B cell (primary cell): ENCODE data around the gene GOLGA6B. TPM values are rescaled to one million over a fixed set of nuclear protein-coding genes. Genes with fewer than 3 reads are reported as not detected.
"Not testable (repeated sequence)": the region's sequence is repeated elsewhere in the genome, so short reads cannot be mapped to it uniquely, and the experiment has no call there.

Source experiments
- ATAC-seq: fragments of 200-7000 bp; cut with Tn5 transposase; one replicate; pipeline ENCODE4 v1.10.0; 2021; ENCODE audit warnings: low read depth, mild to moderate bottlenecking, moderate number of reproducible peaks, moderate library complexity
- CTCF ChIA-PET: fragments of 350-600 bp; sonication (Branson Sonifier 250); formaldehyde crosslinking; loops from one replicate; lab custom pipeline; 2021; ENCODE audit warnings: antibody characterized with exemption, inconsistent platforms; lab: Charles Lee
- POLR2A ChIA-PET: fragments of 350-600 bp; sonication (Branson Sonifier 250); formaldehyde crosslinking; loops from one replicate; lab custom pipeline; 2021; ENCODE audit warnings: antibody characterized with exemption; lab: Charles Lee
- DNase-seq: peaks from one replicate; pipeline ENCODE4 v3.0.0; 2013
- H2AFZ ChIP-seq: 2 replicates; pipeline ENCODE4 v1.6.1; 2012; ENCODE audit warnings: mild to moderate bottlenecking, low read depth, low read length; ENCODE audit not compliant: insufficient read depth, poor library complexity, severe bottlenecking
- H3K27ac ChIP-seq, 2 donors: 1 replicate in 1 of 2; 2 replicates in 1 of 2; pipeline ENCODE4 v1.5.1; 2012 to 2013; ENCODE audit warnings: low read length in 2 of 2, mild to moderate bottlenecking in 2 of 2, moderate library complexity in 1 of 2
- H3K27me3 ChIP-seq, 4 experiments: fragments of 200-600 bp in 1 of 4; sonication (generic) in 1 of 4; replicated peaks in 1 of 4; 1 replicate in 2 of 4; 2 replicates in 2 of 4; pipeline versions ENCODE4 v1.6.1 to v1.7.0; 2013 to 2016; ENCODE audit warnings: low read length in 3 of 4, mild to moderate bottlenecking in 2 of 4, mixed read lengths in 1 of 4, moderate library complexity in 1 of 4; ENCODE audit not compliant: insufficient read depth in 4 of 4, control insufficient read depth in 3 of 4; ENCODE audit errors: control extremely low read depth in 1 of 4
- H3K36me3 ChIP-seq, 2 experiments: replicated peaks in 1 of 2; 1 replicate in 1 of 2; 2 replicates in 1 of 2; pipeline versions ENCODE4 v1.6.1 to v1.7.1; 2013; ENCODE audit warnings: low read length in 1 of 2; ENCODE audit not compliant: insufficient read depth in 2 of 2, control insufficient read depth in 1 of 2; ENCODE audit errors: control extremely low read depth in 1 of 2, extremely low read depth in 1 of 2
- H3K4me1 ChIP-seq, 2 donors: fragments of 200-600 bp in 1 of 2; sonication (generic) in 1 of 2; 1 replicate in 1 of 2; 2 replicates in 1 of 2; pipeline versions ENCODE4 v1.5.1 to v1.6.1; 2013 to 2017; ENCODE audit warnings: low read length in 2 of 2; ENCODE audit not compliant: control insufficient read depth in 2 of 2, insufficient read depth in 2 of 2
- H3K4me2 ChIP-seq: replicated peaks from 2 replicates; pipeline ENCODE3; 2012; ENCODE audit warnings: mild to moderate bottlenecking, low read depth, low read length; ENCODE audit not compliant: poor library complexity, severe bottlenecking
- H3K4me3 ChIP-seq, 5 experiments: fragments of 200-600 bp in 1 of 5; sonication (generic) in 1 of 5; 1 replicate in 3 of 5; 2 replicates in 2 of 5; pipeline versions ENCODE4 v1.5.1 to v1.7.0; 2011 to 2016; ENCODE audit warnings: low read length in 4 of 5, mild to moderate bottlenecking in 4 of 5, low read depth in 2 of 5, control low read depth in 1 of 5, moderate library complexity in 1 of 5; ENCODE audit not compliant: insufficient read depth in 1 of 5; ENCODE audit errors: control extremely low read depth in 1 of 5, extremely low read depth in 1 of 5
- H3K79me2 ChIP-seq: fragments of 200-600 bp; sonication (generic); one replicate; pipeline ENCODE4 v1.6.0; 2016; ENCODE audit warnings: low read length; ENCODE audit not compliant: control insufficient read depth, insufficient read depth
- H3K9ac ChIP-seq: fragments of 200-600 bp; sonication (generic); 2 replicates; pipeline ENCODE4 v1.6.1; 2017; ENCODE audit warnings: mild to moderate bottlenecking, low read length, moderate library complexity
- H3K9me3 ChIP-seq, 3 donors: one replicate each; pipeline versions ENCODE4 v1.6.1 to v1.7.1; 2013; ENCODE audit warnings: low read length in 2 of 3; ENCODE audit not compliant: control insufficient read depth in 2 of 3, insufficient read depth in 1 of 3; ENCODE audit errors: control extremely low read depth in 1 of 3
- H4K20me1 ChIP-seq: 2 replicates; pipeline ENCODE4 v1.6.0; 2012; ENCODE audit warnings: mild to moderate bottlenecking, low read length; ENCODE audit not compliant: insufficient read depth, control insufficient read depth, poor library complexity, severe bottlenecking
- H3K27ac Mint-ChIP-seq: one replicate; pipeline ENCODE4 v1.8.0; 2021; ENCODE audit warnings: mixed read lengths
- H3K27me3 Mint-ChIP-seq: one replicate; pipeline ENCODE4 v1.8.0; 2021; ENCODE audit warnings: mixed read lengths
- H3K4me1 Mint-ChIP-seq: one replicate; pipeline ENCODE4 v1.8.0; 2021; ENCODE audit warnings: mixed read lengths
- H3K4me3 Mint-ChIP-seq: one replicate; pipeline ENCODE4 v1.8.0; 2021; ENCODE audit warnings: mixed read lengths
- H3K9me3 Mint-ChIP-seq: one replicate; pipeline ENCODE4 v1.8.0; 2022; ENCODE audit warnings: mixed read lengths; ENCODE audit not compliant: insufficient read depth
- CTCF ChIP-seq: fragments of 200-600 bp; IDR thresholded peaks from one replicate; pipeline ENCODE4 v1.8.0; 2022; ENCODE audit warnings: antibody characterized with exemption, mild to moderate bottlenecking
- EZH2 ChIP-seq: IDR thresholded peaks from 2 replicates; pipeline ENCODE4 v1.6.1; 2012; ENCODE audit warnings: borderline replicate concordance, low read depth, mild to moderate bottlenecking, moderate library complexity, low read length; ENCODE audit not compliant: insufficient read depth, poor library complexity, severe bottlenecking
- WGBS: methylation state at CpG from one replicate; pipeline ENCODE4 v1.1.5; 2013; ENCODE audit warnings: missing lambda C conversion rate; ENCODE audit not compliant: insufficient coverage; 5-methylcytosine and 5-hydroxymethylcytosine counted together
- intact Hi-C: fragments of 100-400 bp; cut with micrococcal nuclease; formaldehyde crosslinking; loops from one replicate; pipeline ENCODE4 v1.10.0; 2022
- polyA plus RNA-seq: library from polyadenylated mRNA; depleted of rRNA; stranded (reverse); fragments of >200 nt; gene quantifications from 2 replicates; pipeline ENCODE4 v1.2.3, GENCODE V29; 2012
- total RNA-seq, 2 donors: library from RNA; stranded (reverse); fragments of 120-200 nt in 1 of 2; gene quantifications; 1 replicate in 1 of 2; 2 replicates in 1 of 2; pipeline versions ENCODE4 v1.2.3 to v1.2.4, GENCODE V29; 2013 to 2022

GOLGA6B gene
- total and polyA plus RNA-seq, 2 donors (not counting 1 experiment from before 2014, with no cell fraction given) = 0.06 TPM; not detected in 1

- Histone ChIP-seq H3K4me2 (peak overlapping the region; percentile 63), H2AFZ (peak overlapping the region; percentile 73), H3K4me3 (peak overlapping the region in 4 of 5 experiments; percentile 10 to 41 (median 38)), H3K9ac (peak overlapping the region; percentile 48)
- peak; percentile 82 for TF ChIP-seq CTCF
- H3K4me1 Mint-ChIP-seq, H3K27ac ChIP-seq, H3K27ac Mint-ChIP-seq, H3K9me3 Mint-ChIP-seq, H3K27me3 ChIP-seq, H3K36me3 ChIP-seq, H3K79me2 ChIP-seq, H3K4me1 ChIP-seq, H4K20me1 ChIP-seq, intact Hi-C loops, POLR2A ChIA-PET, H3K9me3 ChIP-seq: not testable (repeated sequence)
- CTCF ChIA-PET = interaction anchor here (0.6 to 2.1 kb wide), 16 partner anchors 10 to 1738 kb away, joined by 3 to 19 read pairs (median 4); partner anchors contain the start of genes BBS4, HEXA and HIGD2B
- peak; percentile 92 for ATAC-seq
- DNase-seq = peak; percentile 85
- Mint-ChIP-seq H3K4me3 (peak overlapping the region; percentile 84), H3K27me3 (peaks cover 10% of the 10 kb centered on the region)
- WGBS = 4% methylated on average over 8 of the region's 8 CpGs
Measured at GRCh38 chr15:72670656-72671352, 16.3 kb downstream of the GOLGA6B start.

GRCh38 chr15:72671525-72671924 is 17.0 kb downstream of the GOLGA6B start:
- POLR2A ChIA-PET = interaction anchor here (0.7 kb wide), 1 partner anchor 163 kb away, joined by 3 read pairs; no protein-coding TSS in a partner anchor
- ATAC-seq = no peak

More at GRCh38 chr15:72671525-72671924, 17.0 kb downstream of the GOLGA6B start:
- no peak overlapping the region for H3K4me2 ChIP-seq
- no peaks in the 10 kb centered on the region for H3K79me2 ChIP-seq
- intact Hi-C loops = no loop called here
- H4K20me1 ChIP-seq = no peaks in the 10 kb centered on the region
- no peak overlapping the region for H3K27ac ChIP-seq
- H2AFZ ChIP-seq = no peak overlapping the region
- DNase-seq = no peak
- H3K9me3 ChIP-seq = no peaks in the 10 kb centered on the region
- Mint-ChIP-seq H3K4me1 (peaks cover 4% of the 10 kb centered on the region), H3K27me3 (peaks cover 15% of the 10 kb centered on the region), H3K9me3 (no peaks in the 10 kb centered on the region), H3K4me3 (no peak overlapping the region), H3K27ac (no peak overlapping the region)
- no peak overlapping the region for H3K4me3 ChIP-seq
- WGBS = 20% methylated on average over 1 of the region's 3 CpGs
- H3K4me1 ChIP-seq = peaks cover 3 to 5% of the 10 kb centered on the region in 2 donors
- no peak for TF ChIP-seq CTCF
- no peak for TF ChIP-seq EZH2
- peaks cover 0 to 5% (median 2%) of the 10 kb centered on the region in 4 experiments for H3K27me3 ChIP-seq
- no peaks in the 10 kb centered on the region for H3K36me3 ChIP-seq
- CTCF ChIA-PET = interaction anchor here (0.6 to 2.1 kb wide), 14 partner anchors 13 to 1739 kb away, joined by 3 to 19 read pairs (median 3); partner anchors contain the start of genes BBS4, HEXA and HIGD2B
- no peak overlapping the region for H3K9ac ChIP-seq
